DOHH2 (cell line): Measurements from ENCODE around the gene GSG1L.

Experiments used
- EZH2phosphoT487 ChIP-seq: fragments of 200-600 bp; sonication (generic); IDR thresholded peaks from 2 replicates; pipeline ENCODE4 v1.6.1; 2017; ENCODE audit warnings: borderline replicate concordance, mild to moderate bottlenecking, antibody characterized with exemption, low read length, moderate library complexity, mixed read lengths
- TF ChIP-seq, protein P1 (sequence below): fragments of 200-600 bp; sonication (generic); IDR thresholded peaks from one replicate; pipeline ENCODE4 v1.5.1; 2014; ENCODE audit warnings: antibody characterized with exemption, mild to moderate bottlenecking, low read depth, low read length; ENCODE audit not compliant: poor library complexity, severe bottlenecking

- TF ChIP-seq, protein P1, sequence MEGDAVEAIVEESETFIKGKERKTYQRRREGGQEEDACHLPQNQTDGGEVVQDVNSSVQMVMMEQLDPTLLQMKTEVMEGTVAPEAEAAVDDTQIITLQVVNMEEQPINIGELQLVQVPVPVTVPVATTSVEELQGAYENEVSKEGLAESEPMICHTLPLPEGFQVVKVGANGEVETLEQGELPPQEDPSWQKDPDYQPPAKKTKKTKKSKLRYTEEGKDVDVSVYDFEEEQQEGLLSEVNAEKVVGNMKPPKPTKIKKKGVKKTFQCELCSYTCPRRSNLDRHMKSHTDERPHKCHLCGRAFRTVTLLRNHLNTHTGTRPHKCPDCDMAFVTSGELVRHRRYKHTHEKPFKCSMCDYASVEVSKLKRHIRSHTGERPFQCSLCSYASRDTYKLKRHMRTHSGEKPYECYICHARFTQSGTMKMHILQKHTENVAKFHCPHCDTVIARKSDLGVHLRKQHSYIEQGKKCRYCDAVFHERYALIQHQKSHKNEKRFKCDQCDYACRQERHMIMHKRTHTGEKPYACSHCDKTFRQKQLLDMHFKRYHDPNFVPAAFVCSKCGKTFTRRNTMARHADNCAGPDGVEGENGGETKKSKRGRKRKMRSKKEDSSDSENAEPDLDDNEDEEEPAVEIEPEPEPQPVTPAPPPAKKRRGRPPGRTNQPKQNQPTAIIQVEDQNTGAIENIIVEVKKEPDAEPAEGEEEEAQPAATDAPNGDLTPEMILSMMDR = no peak
- TF ChIP-seq EZH2phosphoT487 = no peak
These were observed 48.7 kb downstream of the GSG1L start for GRCh38 chr16:28014851-28015250.
